Measurements from ENCODE around the gene CMSS1.

Gene CMSS1

GRCh38 chr3:99882436-99883137, 64.9 kb downstream of the CMSS1 start:
- TF ChIP-seq, protein P1, sequence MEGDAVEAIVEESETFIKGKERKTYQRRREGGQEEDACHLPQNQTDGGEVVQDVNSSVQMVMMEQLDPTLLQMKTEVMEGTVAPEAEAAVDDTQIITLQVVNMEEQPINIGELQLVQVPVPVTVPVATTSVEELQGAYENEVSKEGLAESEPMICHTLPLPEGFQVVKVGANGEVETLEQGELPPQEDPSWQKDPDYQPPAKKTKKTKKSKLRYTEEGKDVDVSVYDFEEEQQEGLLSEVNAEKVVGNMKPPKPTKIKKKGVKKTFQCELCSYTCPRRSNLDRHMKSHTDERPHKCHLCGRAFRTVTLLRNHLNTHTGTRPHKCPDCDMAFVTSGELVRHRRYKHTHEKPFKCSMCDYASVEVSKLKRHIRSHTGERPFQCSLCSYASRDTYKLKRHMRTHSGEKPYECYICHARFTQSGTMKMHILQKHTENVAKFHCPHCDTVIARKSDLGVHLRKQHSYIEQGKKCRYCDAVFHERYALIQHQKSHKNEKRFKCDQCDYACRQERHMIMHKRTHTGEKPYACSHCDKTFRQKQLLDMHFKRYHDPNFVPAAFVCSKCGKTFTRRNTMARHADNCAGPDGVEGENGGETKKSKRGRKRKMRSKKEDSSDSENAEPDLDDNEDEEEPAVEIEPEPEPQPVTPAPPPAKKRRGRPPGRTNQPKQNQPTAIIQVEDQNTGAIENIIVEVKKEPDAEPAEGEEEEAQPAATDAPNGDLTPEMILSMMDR (conservative IDR thresholded peaks at IDR 0.05), result no peak

DNA sequence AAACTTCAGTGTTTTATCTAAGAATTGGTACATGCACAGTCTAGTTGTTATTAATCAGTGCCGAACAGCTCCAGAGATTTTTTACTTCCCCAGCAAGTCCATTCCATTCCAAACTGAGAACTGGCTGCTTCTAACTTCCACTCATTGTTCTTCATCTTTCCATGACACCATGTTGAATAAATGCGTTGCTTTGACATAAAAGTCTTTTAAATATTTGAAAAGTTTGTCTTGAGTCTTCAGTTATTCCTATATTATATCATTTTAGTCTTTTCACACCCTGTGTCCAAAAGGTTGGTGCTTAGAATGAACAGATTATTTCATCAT, 65.4 kb downstream of the CMSS1 start:
- TF ChIP-seq, protein P1 (conservative IDR thresholded peaks at IDR 0.05), result no peak

More at GRCh38 chr3:99882436-99883137, 64.9 kb downstream of the CMSS1 start:
- H3K27ac ChIP-seq, result no peak overlapping the region

GRCh38 chr3:99883693-99884092, 66.0 kb downstream of the CMSS1 start:
- TF ChIP-seq, protein P1 (conservative IDR thresholded peaks at IDR 0.05), result no peak

More for the DNA sequence above, 65.4 kb downstream of the CMSS1 start:
- no peak overlapping the region for H3K27ac ChIP-seq

GRCh38 chr3:99884484-99884883, 66.8 kb downstream of the CMSS1 start:
- no peak overlapping the region for H3K27ac ChIP-seq
- TF ChIP-seq, protein P1 (conservative IDR thresholded peaks at IDR 0.05), result no peak

More at GRCh38 chr3:99883693-99884092, 66.0 kb downstream of the CMSS1 start:
- no peak overlapping the region for H3K27ac ChIP-seq

DNA sequence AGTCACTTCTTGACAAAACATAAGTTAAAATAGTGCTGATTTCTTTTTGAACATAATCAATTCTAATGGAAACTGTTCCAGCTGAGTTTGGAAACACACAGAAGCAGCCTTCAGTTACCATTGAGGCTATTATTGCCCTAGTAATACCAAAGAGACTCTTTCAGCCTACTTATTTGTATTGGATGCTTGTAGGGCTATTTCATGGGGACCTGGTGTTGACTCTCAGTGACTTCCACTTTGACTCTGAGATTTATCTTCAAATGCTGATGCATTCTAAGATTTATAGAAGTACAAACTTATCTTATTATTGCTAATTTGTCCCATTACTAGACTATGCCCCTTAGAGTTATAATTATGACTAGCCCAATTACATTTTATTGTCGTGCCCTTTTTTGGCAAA, 67.4 kb downstream of the CMSS1 start:
- TF ChIP-seq, protein P1 (conservative IDR thresholded peaks at IDR 0.05), result no peak
- H3K27ac ChIP-seq, result no peak overlapping the region

GRCh38 chr3:99885851-99886250, 68.2 kb downstream of the CMSS1 start:
- TF ChIP-seq, protein P1 (conservative IDR thresholded peaks at IDR 0.05), result no peak
- no peak overlapping the region for H3K27ac ChIP-seq

DNA sequence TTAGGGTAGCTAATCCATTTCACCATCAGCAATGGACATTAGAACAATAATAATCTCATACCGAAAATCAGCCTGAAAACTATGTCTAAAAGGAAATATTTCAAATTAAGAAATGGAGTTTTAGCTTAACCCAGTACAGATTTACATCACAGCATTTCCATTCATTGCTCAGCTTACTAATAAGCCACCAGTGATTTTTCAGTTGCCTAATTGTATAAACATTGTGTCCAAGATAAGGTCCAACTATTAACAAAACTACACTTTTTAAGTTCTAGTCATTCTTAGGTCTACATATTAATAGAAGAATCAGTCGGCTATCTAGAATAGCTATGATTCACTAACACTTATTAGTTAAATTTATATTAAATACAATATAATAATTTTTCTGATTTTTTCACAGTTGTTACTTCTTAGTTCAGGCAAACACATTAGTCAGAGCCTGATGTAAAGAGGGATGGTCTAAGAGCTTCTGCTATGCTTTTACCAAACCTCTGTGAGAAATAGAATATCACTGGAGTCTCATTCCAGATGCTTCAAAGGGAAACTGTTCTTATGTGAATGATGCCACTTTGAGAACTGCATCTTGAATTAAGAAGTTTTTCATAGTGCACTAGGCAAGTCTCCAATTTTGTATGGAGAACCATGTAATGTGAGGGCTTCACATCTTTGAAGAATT, 74.1 kb downstream of the CMSS1 start:
- no peak overlapping the region for H3K27ac ChIP-seq
- TF ChIP-seq, protein P1 (conservative IDR thresholded peaks at IDR 0.05), result no peak
